GM19395 (cell line): ENCODE data around the gene TPD52L1.

Experiments
- ATAC-seq: cut with Tn5 transposase; IDR thresholded peaks from one replicate; pipeline ENCODE4 v1.9.1; 2021; ENCODE audit warnings: mild to moderate bottlenecking, moderate library complexity; ENCODE audit not compliant: unreplicated experiment

TPD52L1 gene

GRCh38 chr6:125205931-125206330, 52.4 kb downstream of the TPD52L1 start:
- ATAC-seq: no peak

GRCh38 chr6:125206389-125206788, 52.8 kb downstream of the TPD52L1 start:
- ATAC-seq: no peak

DNA sequence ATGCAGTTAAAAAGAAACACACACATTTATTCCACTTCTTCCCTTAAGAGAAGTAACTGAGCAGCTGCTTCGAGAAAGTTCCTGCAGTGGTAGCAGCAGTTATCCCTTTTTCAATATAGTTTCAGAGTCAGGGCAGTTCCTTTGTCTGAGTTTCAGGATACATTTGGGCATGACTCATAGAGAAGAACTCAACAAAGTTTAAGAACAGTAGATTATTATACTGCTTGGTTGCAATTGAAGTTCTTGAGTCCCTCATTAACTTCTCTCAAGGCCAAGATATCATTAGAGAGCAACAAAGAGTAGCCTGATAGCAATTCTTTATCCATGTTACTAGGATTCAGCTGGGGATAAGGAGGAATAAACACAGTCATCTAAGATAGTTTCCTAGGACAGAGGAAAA, 54.4 kb downstream of the TPD52L1 start:
- ATAC-seq: no peak

- ATAC-seq: no peak
These were observed 55.2 kb downstream of the TPD52L1 start for GRCh38 chr6:125208625-125209249.

DNA sequence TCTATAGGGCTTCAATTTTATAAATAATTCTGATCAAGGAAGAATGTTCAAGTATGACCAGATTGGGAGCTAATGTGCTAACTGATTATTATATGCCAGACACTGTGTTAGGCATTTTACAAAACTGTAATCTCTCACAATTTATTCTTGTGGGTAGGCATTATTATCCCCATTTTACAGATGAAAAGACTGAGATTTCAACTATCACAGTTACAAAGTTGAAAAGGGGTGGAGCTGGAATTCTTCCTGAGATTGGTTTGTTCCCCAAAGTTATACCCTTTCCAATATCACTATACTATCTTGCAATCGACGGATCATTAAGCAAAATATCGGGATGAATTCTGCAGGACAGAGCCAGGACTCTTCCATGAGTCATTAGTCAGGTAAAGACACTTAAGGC, 57.1 kb downstream of the TPD52L1 start:
- ATAC-seq: no peak

GRCh38 chr6:125211352-125211751, 57.8 kb downstream of the TPD52L1 start:
- no peak for ATAC-seq

GRCh38 chr6:125212377-125212776, 58.8 kb downstream of the TPD52L1 start:
- ATAC-seq: no peak

GRCh38 chr6:125213939-125214338, 60.4 kb downstream of the TPD52L1 start:
- no peak for ATAC-seq

GRCh38 chr6:125215252-125215819, 61.8 kb downstream of the TPD52L1 start:
- ATAC-seq: no peak

DNA sequence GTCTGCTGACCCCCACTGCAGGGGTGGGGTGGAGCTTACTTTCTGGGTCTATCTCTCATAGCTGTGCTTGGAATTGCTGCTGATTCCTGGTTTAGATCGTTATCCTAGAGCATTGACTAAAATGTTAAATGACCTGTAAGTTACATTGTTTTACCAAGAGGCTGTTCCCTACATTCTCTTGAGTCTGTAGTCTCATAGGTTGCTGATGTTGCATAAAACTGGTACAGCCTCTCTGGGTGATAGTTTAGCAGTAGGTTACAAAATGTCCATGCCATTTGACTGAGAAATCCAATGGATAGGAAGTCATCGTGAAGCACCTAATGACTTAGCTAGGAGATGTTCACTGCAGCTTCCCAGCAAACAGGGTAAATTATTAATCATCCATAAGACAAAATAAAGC, 62.4 kb downstream of the TPD52L1 start:
- ATAC-seq: no peak

DNA sequence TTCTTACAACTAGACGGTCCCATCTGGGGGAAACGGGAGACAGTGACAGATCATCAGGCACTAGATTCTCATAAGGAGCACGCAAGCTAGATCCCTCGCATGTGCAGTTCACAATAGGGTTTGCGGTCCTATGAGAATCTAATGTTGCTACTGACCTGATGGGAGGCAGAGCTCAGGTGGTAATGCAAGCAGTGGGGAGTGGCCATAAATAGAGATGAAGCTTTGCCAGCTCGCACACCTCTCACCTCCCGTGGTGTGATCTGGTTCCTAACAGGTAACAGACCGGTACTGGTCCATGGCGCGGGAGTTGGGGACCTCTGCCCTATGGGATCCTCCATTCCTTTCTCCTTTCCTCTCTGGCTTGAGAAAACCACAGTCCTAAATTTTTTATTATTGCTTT, 63.8 kb downstream of the TPD52L1 start:
- ATAC-seq: no peak

GRCh38 chr6:125217992-125218391, 64.4 kb downstream of the TPD52L1 start:
- ATAC-seq: no peak

DNA sequence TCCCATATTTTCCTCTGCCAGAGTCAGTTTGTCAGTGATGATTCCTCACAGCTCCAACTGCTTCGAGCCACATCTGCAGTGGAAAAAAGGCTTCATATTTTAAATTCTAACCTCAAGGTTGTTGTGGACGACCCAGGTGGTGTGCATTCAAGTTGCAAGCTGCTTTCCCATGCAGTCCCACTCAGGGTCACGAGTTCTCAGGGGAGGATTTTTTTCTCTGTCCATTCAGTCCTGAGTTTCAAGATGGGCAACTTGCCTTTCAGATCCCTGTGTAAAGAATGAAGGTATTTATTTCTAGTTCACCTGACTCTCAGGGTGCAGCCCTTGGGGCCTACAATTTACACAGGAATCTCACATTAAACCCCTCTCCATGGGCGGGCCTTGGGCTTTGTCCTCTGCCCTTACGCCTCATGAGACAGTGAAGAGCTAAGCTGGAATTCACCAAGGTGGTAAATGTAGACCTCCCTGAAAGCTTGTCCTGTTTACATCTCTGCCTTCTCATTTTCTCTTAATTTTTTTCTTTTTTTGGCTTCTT, 65.9 kb downstream of the TPD52L1 start:
- ATAC-seq: no peak

DNA sequence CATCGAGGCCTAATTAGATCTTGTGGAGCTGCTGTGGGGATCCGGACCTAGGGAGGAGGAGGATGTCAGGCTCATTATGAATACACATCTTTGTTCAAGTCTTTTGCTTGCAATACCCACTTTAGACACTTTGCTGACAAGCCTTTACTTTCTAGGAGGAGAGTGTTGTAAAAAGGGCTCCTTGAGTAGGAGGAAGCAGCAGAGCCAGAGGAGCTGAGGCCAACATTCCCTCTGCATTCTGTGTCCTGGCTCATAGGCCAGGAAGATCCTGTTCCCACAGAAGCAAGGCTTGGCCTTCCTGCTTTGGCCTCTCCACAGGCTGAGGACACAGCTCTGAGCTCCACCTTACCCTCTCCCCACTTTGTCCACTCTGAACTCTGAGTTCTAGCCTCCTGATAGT, 67.1 kb downstream of the TPD52L1 start:
- ATAC-seq: no peak

- ATAC-seq: no peak
These were observed 69.2 kb downstream of the TPD52L1 start for GRCh38 chr6:125222531-125223455.

- ATAC-seq: no peak
These were observed 70.8 kb downstream of the TPD52L1 start for GRCh38 chr6:125224231-125224861.

GRCh38 chr6:125227244-125227643, 73.7 kb downstream of the TPD52L1 start:
- no peak for ATAC-seq

- no peak for ATAC-seq
These were observed 75.5 kb downstream of the TPD52L1 start for GRCh38 chr6:125228981-125229479.

DNA sequence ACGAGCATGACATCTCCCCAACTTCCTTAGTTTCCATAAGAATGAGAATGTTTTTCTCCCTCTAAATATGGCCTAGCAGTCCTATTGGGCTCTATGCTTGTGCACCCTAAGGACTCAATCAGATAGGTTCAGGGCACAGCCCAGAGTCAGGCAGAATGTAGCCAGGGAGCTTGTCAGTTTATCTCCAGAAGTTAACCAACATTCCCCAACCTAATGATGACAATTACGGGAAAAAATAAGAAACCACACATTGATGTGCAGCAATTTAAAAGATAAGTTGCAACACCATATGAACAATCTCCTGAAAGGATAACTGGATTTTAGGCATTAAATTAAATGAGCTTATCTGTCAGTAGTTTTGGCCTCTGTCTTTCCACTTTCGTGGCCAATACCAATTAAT, 77.1 kb downstream of the TPD52L1 start:
- no peak for ATAC-seq

GRCh38 chr6:125231133-125231532, 77.6 kb downstream of the TPD52L1 start:
- no peak for ATAC-seq
